IMR-90 (cell line): ENCODE measurements around the gene SNX6.

ENCODE experiments used
- CTCF ChIP-seq: conservative IDR thresholded peaks from 2 replicates; pipeline ENCODE4 v1.5.1; 2012; ENCODE audit warnings: mild to moderate bottlenecking, low read depth, low read length, improper control_type of control experiment
- MAFK ChIP-seq: IDR thresholded peaks from 2 replicates; pipeline ENCODE4 v1.6.1; 2012; ENCODE audit warnings: low read depth, low read length, improper control_type of control experiment
- RAD21 ChIP-seq: IDR thresholded peaks from 2 replicates; pipeline ENCODE4 v1.6.1; 2012; ENCODE audit warnings: low read length, improper control_type of control experiment
- RCOR1 ChIP-seq: IDR thresholded peaks from 2 replicates; pipeline ENCODE4 v1.6.1; 2012; ENCODE audit warnings: mild to moderate bottlenecking, low read length, improper control_type of control experiment; ENCODE audit not compliant: insufficient replicate concordance
- RFX5 ChIP-seq: IDR thresholded peaks from 2 replicates; pipeline ENCODE4 v1.8.0; 2012; ENCODE audit warnings: low read depth, mild to moderate bottlenecking, low read length, moderate library complexity

- TF ChIP-seq RFX5 (no peak), RCOR1 (no peak), RAD21 (no peak), CTCF (no peak), MAFK (no peak)
Observed at GRCh38 chr14:34662561-34663088, 32.7 kb upstream of the SNX6 start.
